DND-41 (cell line): Measurements from ENCODE around the gene KLK4.

Experiments
- EZH2 ChIP-seq: IDR thresholded peaks from 3 replicates; pipeline ENCODE4 v1.6.1; 2012; ENCODE audit warnings: borderline replicate concordance, low read depth, mild to moderate bottlenecking, moderate library complexity, low read length, inconsistent platforms; ENCODE audit not compliant: severe bottlenecking
- TF ChIP-seq, protein P1 (sequence below): IDR thresholded peaks from 2 replicates; pipeline ENCODE4 v1.5.1; 2012; ENCODE audit warnings: borderline replicate concordance, low read length, moderate library complexity, mild to moderate bottlenecking; ENCODE audit not compliant: poor library complexity, severe bottlenecking; ENCODE audit errors: extremely low read depth

DNA sequence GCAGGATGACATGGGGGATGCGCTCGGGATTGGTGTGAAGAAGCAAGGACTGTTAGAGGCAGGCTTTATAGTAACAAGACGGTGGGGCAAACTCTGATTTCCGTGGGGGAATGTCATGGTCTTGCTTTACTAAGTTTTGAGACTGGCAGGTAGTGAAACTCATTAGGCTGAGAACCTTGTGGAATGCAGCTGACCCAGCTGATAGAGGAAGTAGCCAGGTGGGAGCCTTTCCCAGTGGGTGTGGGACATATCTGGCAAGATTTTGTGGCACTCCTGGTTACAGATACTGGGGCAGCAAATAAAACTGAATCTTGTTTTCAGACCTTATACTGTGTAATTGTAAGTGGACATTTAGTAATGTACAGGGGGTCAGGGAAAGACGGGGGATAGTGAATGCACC lies 31.0 kb downstream of the KLK4 start:
- TF ChIP-seq EZH2, result no peak
- TF ChIP-seq, protein P1, sequence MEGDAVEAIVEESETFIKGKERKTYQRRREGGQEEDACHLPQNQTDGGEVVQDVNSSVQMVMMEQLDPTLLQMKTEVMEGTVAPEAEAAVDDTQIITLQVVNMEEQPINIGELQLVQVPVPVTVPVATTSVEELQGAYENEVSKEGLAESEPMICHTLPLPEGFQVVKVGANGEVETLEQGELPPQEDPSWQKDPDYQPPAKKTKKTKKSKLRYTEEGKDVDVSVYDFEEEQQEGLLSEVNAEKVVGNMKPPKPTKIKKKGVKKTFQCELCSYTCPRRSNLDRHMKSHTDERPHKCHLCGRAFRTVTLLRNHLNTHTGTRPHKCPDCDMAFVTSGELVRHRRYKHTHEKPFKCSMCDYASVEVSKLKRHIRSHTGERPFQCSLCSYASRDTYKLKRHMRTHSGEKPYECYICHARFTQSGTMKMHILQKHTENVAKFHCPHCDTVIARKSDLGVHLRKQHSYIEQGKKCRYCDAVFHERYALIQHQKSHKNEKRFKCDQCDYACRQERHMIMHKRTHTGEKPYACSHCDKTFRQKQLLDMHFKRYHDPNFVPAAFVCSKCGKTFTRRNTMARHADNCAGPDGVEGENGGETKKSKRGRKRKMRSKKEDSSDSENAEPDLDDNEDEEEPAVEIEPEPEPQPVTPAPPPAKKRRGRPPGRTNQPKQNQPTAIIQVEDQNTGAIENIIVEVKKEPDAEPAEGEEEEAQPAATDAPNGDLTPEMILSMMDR, result no peak
